ENCODE data around the gene MT1F.
"Not testable (repeated sequence)": the region's sequence is repeated elsewhere in the genome, so short reads cannot be mapped to it uniquely, and the experiment has no call there.

The MT1F gene

GRCh38 chr16:56665286-56666261 is 7.8 kb downstream of the MT1F start:
- peaks cover 56 to 63% of the 10 kb centered on the region in 2 donors for H3K27me3 ChIP-seq (ENCODE audit: control insufficient read depth in 1 of 2, insufficient read depth in 2 of 2, low read length in 2 of 2)
- H3K9me3 ChIP-seq (ENCODE audit: control insufficient read depth in 2 of 2, low read length in 2 of 2); H3K36me3 ChIP-seq (ENCODE audit: control insufficient read depth in 2 of 2, insufficient read depth in 2 of 2, low read length in 2 of 2); H3K4me3 ChIP-seq (ENCODE audit: low read length in 2 of 2); H3K9ac ChIP-seq (ENCODE audit: low read length in 2 of 2); H3K27ac ChIP-seq (ENCODE audit: low read length): not testable (repeated sequence)
- peaks cover 14% of the 10 kb centered on the region for H3K4me1 ChIP-seq (ENCODE audit: control insufficient read depth, insufficient read depth, low read length)

- H3K9me3 ChIP-seq (ENCODE audit: control insufficient read depth in 2 of 2, low read length in 2 of 2) = no peaks in the 10 kb centered on the region
- no peak within 1 kb of the TSS for H3K9ac ChIP-seq (ENCODE audit: low read length in 2 of 2)
- H3K4me3 ChIP-seq (ENCODE audit: low read length in 2 of 2) = peak within 1 kb of the TSS in 1 of 2 donors; percentile 47
- peaks cover 14% of the 10 kb centered on the region for H3K4me1 ChIP-seq (ENCODE audit: control insufficient read depth, insufficient read depth, low read length)
- no peak within 1 kb of the TSS for H3K27ac ChIP-seq (ENCODE audit: low read length)
- H3K36me3 ChIP-seq (ENCODE audit: control insufficient read depth in 2 of 2, insufficient read depth in 2 of 2, low read length in 2 of 2) = no peaks in the 10 kb centered on the region
- peaks cover 50 to 52% of the 10 kb centered on the region in 2 donors for H3K27me3 ChIP-seq (ENCODE audit: control insufficient read depth in 1 of 2, insufficient read depth in 2 of 2, low read length in 2 of 2)
Observed at GRCh38 chr16:56667581-56668571, 10.1 kb downstream of the MT1F start, which contains the start of gene MT1G. Gene MT1G (minus strand): TSS chr16:56668065. CDS start chr16:56667993, 72 bp downstream.

- peaks cover 14% of the 10 kb centered on the region for H3K4me1 ChIP-seq (ENCODE audit: control insufficient read depth, insufficient read depth, low read length)
- no peak within 1 kb of the TSS for H3K27ac ChIP-seq (ENCODE audit: low read length)
- H3K9ac ChIP-seq (ENCODE audit: low read length in 2 of 2) = no peak within 1 kb of the TSS
- no peaks in the 10 kb centered on the region for H3K9me3 ChIP-seq (ENCODE audit: control insufficient read depth in 2 of 2, low read length in 2 of 2)
- no peaks in the 10 kb centered on the region for H3K36me3 ChIP-seq (ENCODE audit: control insufficient read depth in 2 of 2, insufficient read depth in 2 of 2, low read length in 2 of 2)
- H3K27me3 ChIP-seq (ENCODE audit: control insufficient read depth in 1 of 2, insufficient read depth in 2 of 2, low read length in 2 of 2) = peaks cover 45 to 51% of the 10 kb centered on the region in 2 donors
- no peak within 1 kb of the TSS for H3K4me3 ChIP-seq (ENCODE audit: low read length in 2 of 2)
Observed at GRCh38 chr16:56669005-56669839, 11.5 kb downstream of the MT1F start, which contains the start of gene MT1H. Gene MT1H (plus strand): TSS chr16:56669814. CDS start chr16:56669885, 71 bp downstream.

- Histone ChIP-seq H3K27me3 (ENCODE audit: control insufficient read depth in 1 of 2, insufficient read depth in 2 of 2, low read length in 2 of 2) (peaks cover 40 to 54% of the 10 kb centered on the region in 2 donors), H3K9me3 (ENCODE audit: control insufficient read depth in 2 of 2, low read length in 2 of 2) (no peaks in the 10 kb centered on the region), H3K36me3 (ENCODE audit: control insufficient read depth in 2 of 2, insufficient read depth in 2 of 2, low read length in 2 of 2) (no peaks in the 10 kb centered on the region), H3K27ac (ENCODE audit: low read length) (no peak overlapping the region), H3K4me1 (ENCODE audit: control insufficient read depth, insufficient read depth, low read length) (peaks cover 14% of the 10 kb centered on the region), H3K9ac (ENCODE audit: low read length in 2 of 2) (no peak overlapping the region), H3K4me3 (ENCODE audit: low read length in 2 of 2) (no peak overlapping the region)
Observed at GRCh38 chr16:56669840-56670619, 12.3 kb downstream of the MT1F start.

- Histone ChIP-seq H3K4me1 (ENCODE audit: control insufficient read depth, insufficient read depth, low read length) (peaks cover 14% of the 10 kb centered on the region), H3K4me3 (ENCODE audit: low read length in 2 of 2) (no peak overlapping the region), H3K27me3 (ENCODE audit: control insufficient read depth in 1 of 2, insufficient read depth in 2 of 2, low read length in 2 of 2) (peaks cover 42 to 60% of the 10 kb centered on the region in 2 donors), H3K9me3 (ENCODE audit: control insufficient read depth in 2 of 2, low read length in 2 of 2) (no peaks in the 10 kb centered on the region), H3K9ac (ENCODE audit: low read length in 2 of 2) (no peak overlapping the region), H3K36me3 (ENCODE audit: control insufficient read depth in 2 of 2, insufficient read depth in 2 of 2, low read length in 2 of 2) (no peaks in the 10 kb centered on the region), H3K27ac (ENCODE audit: low read length) (no peak overlapping the region)
Observed at GRCh38 chr16:56670620-56670934, 12.8 kb downstream of the MT1F start.

GRCh38 chr16:56671691-56672090 is 13.9 kb downstream of the MT1F start:
- Histone ChIP-seq H3K27me3 (ENCODE audit: control insufficient read depth in 1 of 2, insufficient read depth in 2 of 2, low read length in 2 of 2) (peaks cover 47 to 67% of the 10 kb centered on the region in 2 donors), H3K4me1 (ENCODE audit: control insufficient read depth, insufficient read depth, low read length) (peaks cover 17% of the 10 kb centered on the region)
- H3K9ac ChIP-seq (ENCODE audit: low read length in 2 of 2); H3K27ac ChIP-seq (ENCODE audit: low read length); H3K9me3 ChIP-seq (ENCODE audit: control insufficient read depth in 2 of 2, low read length in 2 of 2); H3K36me3 ChIP-seq (ENCODE audit: control insufficient read depth in 2 of 2, insufficient read depth in 2 of 2, low read length in 2 of 2); H3K4me3 ChIP-seq (ENCODE audit: low read length in 2 of 2): not testable (repeated sequence)

GRCh38 chr16:56672171-56672570 is 14.4 kb downstream of the MT1F start:
- not testable (repeated sequence) for H3K4me3 ChIP-seq (ENCODE audit: low read length in 2 of 2); H3K27ac ChIP-seq (ENCODE audit: low read length); H3K9ac ChIP-seq (ENCODE audit: low read length in 2 of 2); H3K36me3 ChIP-seq (ENCODE audit: control insufficient read depth in 2 of 2, insufficient read depth in 2 of 2, low read length in 2 of 2); H3K9me3 ChIP-seq (ENCODE audit: control insufficient read depth in 2 of 2, low read length in 2 of 2)
- H3K4me1 ChIP-seq (ENCODE audit: control insufficient read depth, insufficient read depth, low read length) = peaks cover 17% of the 10 kb centered on the region
- H3K27me3 ChIP-seq (ENCODE audit: control insufficient read depth in 1 of 2, insufficient read depth in 2 of 2, low read length in 2 of 2) = peaks cover 46 to 62% of the 10 kb centered on the region in 2 donors

GRCh38 chr16:56672761-56673536 is 15.2 kb downstream of the MT1F start:
- Histone ChIP-seq H3K27me3 (ENCODE audit: control insufficient read depth in 1 of 2, insufficient read depth in 2 of 2, low read length in 2 of 2) (peaks cover 40 to 55% of the 10 kb centered on the region in 2 donors), H3K27ac (ENCODE audit: low read length) (no peak overlapping the region), H3K36me3 (ENCODE audit: control insufficient read depth in 2 of 2, insufficient read depth in 2 of 2, low read length in 2 of 2) (no peaks in the 10 kb centered on the region), H3K4me1 (ENCODE audit: control insufficient read depth, insufficient read depth, low read length) (peaks cover 15% of the 10 kb centered on the region), H3K9ac (ENCODE audit: low read length in 2 of 2) (no peak overlapping the region), H3K4me3 (ENCODE audit: low read length in 2 of 2) (no peak overlapping the region), H3K9me3 (ENCODE audit: control insufficient read depth in 2 of 2, low read length in 2 of 2) (no peaks in the 10 kb centered on the region)

- peaks cover 34 to 45% of the 10 kb centered on the region in 2 donors for H3K27me3 ChIP-seq (ENCODE audit: control insufficient read depth in 1 of 2, insufficient read depth in 2 of 2, low read length in 2 of 2)
Observed at GRCh38 chr16:56673921-56674320, 16.2 kb downstream of the MT1F start.

More at GRCh38 chr16:56673921-56674320, 16.2 kb downstream of the MT1F start:
- no peak overlapping the region for H3K9ac ChIP-seq (ENCODE audit: low read length in 2 of 2)
- peaks cover 11% of the 10 kb centered on the region for H3K4me1 ChIP-seq (ENCODE audit: control insufficient read depth, insufficient read depth, low read length)
- no peak overlapping the region for H3K4me3 ChIP-seq (ENCODE audit: low read length in 2 of 2)
- no peaks in the 10 kb centered on the region for H3K9me3 ChIP-seq (ENCODE audit: control insufficient read depth in 2 of 2, low read length in 2 of 2)
- no peak overlapping the region for H3K27ac ChIP-seq (ENCODE audit: low read length)
- H3K36me3 ChIP-seq (ENCODE audit: control insufficient read depth in 2 of 2, insufficient read depth in 2 of 2, low read length in 2 of 2) = no peaks in the 10 kb centered on the region
